GM19438 (cell line): ENCODE data around the gene GPR148.
"Not testable (repeated sequence)": the region's sequence is repeated elsewhere in the genome, so short reads cannot be mapped to it uniquely, and the experiment has no call there.

Experiments
- ATAC-seq: cut with Tn5 transposase; IDR thresholded peaks from one replicate; pipeline ENCODE4 v1.9.1; 2021; ENCODE audit warnings: low read depth; ENCODE audit not compliant: unreplicated experiment

The GPR148 gene

GRCh38 chr2:130728549-130729316 lies at the start of gene GPR148:
TSS of gene GPR148 (plus strand) at chr2:130729070. CDS start at chr2:130729152, 82 bp downstream.
- no peak for ATAC-seq

- ATAC-seq = not testable (repeated sequence)
These were observed 36.7 kb upstream of the GPR148 start for GRCh38 chr2:130692041-130692770.

GRCh38 chr2:130693474-130693873 lies 35.4 kb upstream of the GPR148 start:
- ATAC-seq = not testable (repeated sequence)

GRCh38 chr2:130703250-130703649 lies 25.6 kb upstream of the GPR148 start:
- ATAC-seq = not testable (repeated sequence)

- not testable (repeated sequence) for ATAC-seq
These were observed 14.1 kb upstream of the GPR148 start for GRCh38 chr2:130714795-130715194.

GRCh38 chr2:130720036-130720435 lies 8.8 kb upstream of the GPR148 start:
- no peak for ATAC-seq

- no peak for ATAC-seq
These were observed 8.3 kb upstream of the GPR148 start for GRCh38 chr2:130720528-130720927.

- ATAC-seq = no peak
These were observed 4.4 kb upstream of the GPR148 start for GRCh38 chr2:130724455-130724854.

- no peak for ATAC-seq
These were observed 2.2 kb upstream of the GPR148 start for GRCh38 chr2:130726614-130727180.

GRCh38 chr2:130727286-130727924 lies 1.5 kb upstream of the GPR148 start:
- peak; percentile 98 for ATAC-seq

- ATAC-seq = peak; percentile 22
These were observed 839 bp upstream of the GPR148 start for GRCh38 chr2:130728007-130728454.

GRCh38 chr2:130729322-130730299 lies 741 bp downstream of the GPR148 start:
- no peak for ATAC-seq

- not testable (repeated sequence) for ATAC-seq
These were observed 3.4 kb downstream of the GPR148 start for GRCh38 chr2:130732257-130732656.

- ATAC-seq = no peak
These were observed 6.3 kb downstream of the GPR148 start for GRCh38 chr2:130735200-130735599.

- no peak for ATAC-seq
These were observed 7.6 kb downstream of the GPR148 start for GRCh38 chr2:130736487-130736886.

- ATAC-seq = no peak
These were observed 8.7 kb downstream of the GPR148 start for GRCh38 chr2:130737592-130737991.

- ATAC-seq = no peak
These were observed 11.8 kb downstream of the GPR148 start for GRCh38 chr2:130740671-130741070.

- ATAC-seq = no peak
These were observed 14.4 kb downstream of the GPR148 start for GRCh38 chr2:130743278-130743677.

- no peak for ATAC-seq
These were observed 15.6 kb downstream of the GPR148 start for GRCh38 chr2:130744287-130745117.
